ENCODE data around the gene NPY. TPM values are rescaled to one million over a fixed set of nuclear protein-coding genes. Genes with fewer than 3 reads are reported as not detected.

Gene NPY
- total RNA-seq, 1 experiment from 2014 or later: not detected

- Mint-ChIP-seq H3K9me3 (peaks cover 0 to 3% of the 10 kb centered on the region in 2 experiments; a peak in 1 of 5 replicates), H3K27me3 (ENCODE audit: low read depth) (no peaks in the 10 kb centered on the region), H3K27ac (no peak overlapping the region; a peak in 1 of 7 replicates), H3K4me1 (no peaks in the 10 kb centered on the region), H3K4me3 (no peak overlapping the region), H3K36me3 (ENCODE audit: insufficient read depth in 1 of 3, low read depth in 3 of 3) (no peaks in the 10 kb centered on the region)
- WGBS (ENCODE audit: extremely low coverage, insufficient read length, low lambda C conversion rate): no CpG with 5 or more reads among the region's 4 CpGs
- no peak overlapping the region for H3K56ac ChIP-seq (ENCODE audit: insufficient read length, low read depth, low read length)
- H3K27me3 ChIP-seq (ENCODE audit: insufficient read depth, low read length): no peaks in the 10 kb centered on the region
- no peak for DNase-seq
- H4K20me1 ChIP-seq (ENCODE audit: control insufficient read depth, insufficient read depth, insufficient read length): no peaks in the 10 kb centered on the region
- H3K79me2 ChIP-seq (ENCODE audit: insufficient read depth, low read length): no peaks in the 10 kb centered on the region
- H3K23ac ChIP-seq (ENCODE audit: insufficient read length, low read depth, low read length): no peak overlapping the region
- H2BK120ac ChIP-seq (ENCODE audit: low read depth, low read length, poor library complexity, severe bottlenecking): no peak overlapping the region
- no peak overlapping the region for H3K18ac ChIP-seq (ENCODE audit: insufficient read length, low read depth, low read length)
- no peak overlapping the region for H2BK20ac ChIP-seq (ENCODE audit: low read depth, low read length, poor library complexity, severe bottlenecking)
- H2AFZ ChIP-seq (ENCODE audit: low read length): no peak overlapping the region
- H4K5ac ChIP-seq (ENCODE audit: insufficient read length, low read depth, low read length): no peak overlapping the region
- no peak overlapping the region for H2BK5ac ChIP-seq (ENCODE audit: insufficient read length, low read length)
- H2AK5ac ChIP-seq (ENCODE audit: insufficient read length, low read length): no peak overlapping the region
- H4K8ac ChIP-seq (replicated peaks; ENCODE audit: insufficient read length, low read depth, low read length): no peak overlapping the region
- no peak overlapping the region for H3K4ac ChIP-seq (ENCODE audit: low read depth, low read length)
- no peak overlapping the region for H3K4me2 ChIP-seq (ENCODE audit: insufficient read depth, insufficient read length, low read length)
- H3K79me1 ChIP-seq (ENCODE audit: insufficient read depth, low read depth, low read length, poor library complexity, severe bottlenecking): no peaks in the 10 kb centered on the region
- TF ChIP-seq, protein P1, sequence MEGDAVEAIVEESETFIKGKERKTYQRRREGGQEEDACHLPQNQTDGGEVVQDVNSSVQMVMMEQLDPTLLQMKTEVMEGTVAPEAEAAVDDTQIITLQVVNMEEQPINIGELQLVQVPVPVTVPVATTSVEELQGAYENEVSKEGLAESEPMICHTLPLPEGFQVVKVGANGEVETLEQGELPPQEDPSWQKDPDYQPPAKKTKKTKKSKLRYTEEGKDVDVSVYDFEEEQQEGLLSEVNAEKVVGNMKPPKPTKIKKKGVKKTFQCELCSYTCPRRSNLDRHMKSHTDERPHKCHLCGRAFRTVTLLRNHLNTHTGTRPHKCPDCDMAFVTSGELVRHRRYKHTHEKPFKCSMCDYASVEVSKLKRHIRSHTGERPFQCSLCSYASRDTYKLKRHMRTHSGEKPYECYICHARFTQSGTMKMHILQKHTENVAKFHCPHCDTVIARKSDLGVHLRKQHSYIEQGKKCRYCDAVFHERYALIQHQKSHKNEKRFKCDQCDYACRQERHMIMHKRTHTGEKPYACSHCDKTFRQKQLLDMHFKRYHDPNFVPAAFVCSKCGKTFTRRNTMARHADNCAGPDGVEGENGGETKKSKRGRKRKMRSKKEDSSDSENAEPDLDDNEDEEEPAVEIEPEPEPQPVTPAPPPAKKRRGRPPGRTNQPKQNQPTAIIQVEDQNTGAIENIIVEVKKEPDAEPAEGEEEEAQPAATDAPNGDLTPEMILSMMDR (conservative IDR thresholded peaks at IDR 0.05): no peak
- H3K27ac ChIP-seq (ENCODE audit: insufficient read length, low read depth, low read length): no peak overlapping the region
- no peak overlapping the region for H3T11ph ChIP-seq (ENCODE audit: low read length)
- no peak overlapping the region for H2BK12ac ChIP-seq (ENCODE audit: insufficient read length, low read depth, low read length)
- no peak overlapping the region for H2BK15ac ChIP-seq (ENCODE audit: low read depth, low read length)
- H3K9me3 ChIP-seq (ENCODE audit: control insufficient read depth, low read depth, low read length): no peaks in the 10 kb centered on the region
- H3K14ac ChIP-seq (ENCODE audit: insufficient read depth, low read length): no peak overlapping the region
- no peak overlapping the region for H4K91ac ChIP-seq (ENCODE audit: insufficient read length, low read depth, low read length)
- no peak overlapping the region for H3K9ac ChIP-seq (ENCODE audit: extremely low read depth, insufficient read length, low read length)
- H3K23me2 ChIP-seq (ENCODE audit: insufficient read length, low read depth, low read length, poor library complexity, severe bottlenecking): no peaks in the 10 kb centered on the region
- H3K4me1 ChIP-seq (ENCODE audit: insufficient read depth, low read length): no peaks in the 10 kb centered on the region
Observed at GRCh38 chr7:24299192-24299591, 15.2 kb downstream of the NPY start.

All from H9 (cell line).